ENCODE measurements around the gene CNST. TPM values are rescaled to one million over a fixed set of nuclear protein-coding genes. Genes with fewer than 3 reads are reported as not detected.
A peak's percentile ranks its signal among the peaks of the same experiment; 100 is the strongest.

The CNST gene
- total RNA-seq, 1 donor from 2014 or later = 31.4 TPM

DNA sequence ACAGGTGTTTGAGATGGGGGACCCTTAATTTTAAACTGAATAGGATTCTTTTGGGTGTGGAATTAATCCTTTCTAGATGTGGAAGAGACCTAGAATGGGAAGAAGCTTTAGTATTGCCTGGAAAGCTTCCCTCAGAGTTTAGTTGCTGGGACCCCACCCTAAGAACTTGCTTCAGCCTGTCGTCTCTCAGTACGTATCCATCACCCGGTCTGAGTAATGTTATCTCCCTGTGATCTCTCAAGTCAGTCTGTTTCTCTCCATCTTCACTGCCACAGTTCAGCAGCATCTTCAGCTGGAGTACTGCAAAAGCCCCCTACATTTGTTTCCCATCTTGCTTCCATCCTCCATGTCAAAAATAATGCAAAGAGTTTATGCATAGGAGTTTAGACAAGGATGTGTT, 28.9 kb downstream of the CNST start:
- intact Hi-C loops (cut with DNase I) = no loop called here
- ATAC-seq (no peak), DNase-seq (no peak)
- no peak overlapping the region for H3K27ac ChIP-seq
- no peak overlapping the region for H3K4me3 ChIP-seq
- peaks cover 11% of the 10 kb centered on the region for H3K36me3 ChIP-seq
- H3K9me3 ChIP-seq = no peaks in the 10 kb centered on the region
- H3K27me3 ChIP-seq (ENCODE audit: low read depth) = no peaks in the 10 kb centered on the region
- TF ChIP-seq, protein P1, sequence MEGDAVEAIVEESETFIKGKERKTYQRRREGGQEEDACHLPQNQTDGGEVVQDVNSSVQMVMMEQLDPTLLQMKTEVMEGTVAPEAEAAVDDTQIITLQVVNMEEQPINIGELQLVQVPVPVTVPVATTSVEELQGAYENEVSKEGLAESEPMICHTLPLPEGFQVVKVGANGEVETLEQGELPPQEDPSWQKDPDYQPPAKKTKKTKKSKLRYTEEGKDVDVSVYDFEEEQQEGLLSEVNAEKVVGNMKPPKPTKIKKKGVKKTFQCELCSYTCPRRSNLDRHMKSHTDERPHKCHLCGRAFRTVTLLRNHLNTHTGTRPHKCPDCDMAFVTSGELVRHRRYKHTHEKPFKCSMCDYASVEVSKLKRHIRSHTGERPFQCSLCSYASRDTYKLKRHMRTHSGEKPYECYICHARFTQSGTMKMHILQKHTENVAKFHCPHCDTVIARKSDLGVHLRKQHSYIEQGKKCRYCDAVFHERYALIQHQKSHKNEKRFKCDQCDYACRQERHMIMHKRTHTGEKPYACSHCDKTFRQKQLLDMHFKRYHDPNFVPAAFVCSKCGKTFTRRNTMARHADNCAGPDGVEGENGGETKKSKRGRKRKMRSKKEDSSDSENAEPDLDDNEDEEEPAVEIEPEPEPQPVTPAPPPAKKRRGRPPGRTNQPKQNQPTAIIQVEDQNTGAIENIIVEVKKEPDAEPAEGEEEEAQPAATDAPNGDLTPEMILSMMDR (IDR thresholded peaks at IDR 0.05) = no peak
- peaks cover 9% of the 10 kb centered on the region for H3K4me1 ChIP-seq

DNA sequence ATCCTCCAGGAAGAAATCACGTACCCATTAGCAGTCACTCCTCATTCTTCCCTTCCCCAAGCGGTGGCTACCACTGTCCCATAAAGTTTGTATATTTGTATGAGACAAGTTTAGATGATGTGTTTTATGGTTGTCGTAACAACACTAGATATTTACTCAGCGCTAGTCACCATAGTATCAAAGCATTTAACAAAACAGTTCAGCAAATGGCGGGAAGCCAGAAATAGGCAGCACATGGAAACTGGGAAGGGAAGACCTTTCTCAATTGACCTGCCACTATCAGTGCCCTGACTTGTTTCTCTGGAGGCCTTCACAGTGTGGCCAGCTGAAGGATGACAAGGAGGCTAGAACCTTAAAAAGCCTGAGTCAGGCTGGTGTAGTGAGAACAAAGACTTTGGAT, 31.1 kb downstream of the CNST start:
- peak; percentile 73 to 85 for ATAC-seq
- Histone ChIP-seq H3K36me3 (peaks cover 6% of the 10 kb centered on the region), H3K9me3 (no peaks in the 10 kb centered on the region), H3K27me3 (ENCODE audit: low read depth) (no peaks in the 10 kb centered on the region), H3K4me3 (no peak overlapping the region), H3K4me1 (peaks cover 9% of the 10 kb centered on the region), H3K27ac (no peak overlapping the region)
- intact Hi-C loops (cut with DNase I) = no loop called here
- no peak for DNase-seq
- TF ChIP-seq, protein P1 (IDR thresholded peaks at IDR 0.05) = no peak

DNA sequence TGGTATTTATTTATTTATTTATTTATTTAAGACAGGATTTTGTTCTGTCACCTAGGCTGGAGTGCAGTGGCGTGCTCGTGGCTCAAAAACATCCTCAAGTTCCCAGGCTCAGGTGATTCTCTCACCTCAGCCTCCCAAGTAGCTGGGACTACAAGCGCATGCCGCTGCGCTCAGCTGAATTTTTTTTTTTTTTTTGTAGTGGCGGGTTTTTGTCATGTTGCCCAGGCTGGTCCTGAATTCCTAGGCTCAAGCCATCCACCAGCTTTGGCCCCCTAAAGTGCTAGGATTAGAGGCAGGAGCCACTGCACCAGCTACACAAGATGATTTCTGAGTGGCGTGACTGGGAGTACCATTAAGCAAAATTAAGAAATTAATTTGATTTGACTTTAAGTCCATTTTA, 31.7 kb downstream of the CNST start:
- intact Hi-C loops (cut with DNase I) = no loop called here
- no peak overlapping the region for H3K27ac ChIP-seq

DNA sequence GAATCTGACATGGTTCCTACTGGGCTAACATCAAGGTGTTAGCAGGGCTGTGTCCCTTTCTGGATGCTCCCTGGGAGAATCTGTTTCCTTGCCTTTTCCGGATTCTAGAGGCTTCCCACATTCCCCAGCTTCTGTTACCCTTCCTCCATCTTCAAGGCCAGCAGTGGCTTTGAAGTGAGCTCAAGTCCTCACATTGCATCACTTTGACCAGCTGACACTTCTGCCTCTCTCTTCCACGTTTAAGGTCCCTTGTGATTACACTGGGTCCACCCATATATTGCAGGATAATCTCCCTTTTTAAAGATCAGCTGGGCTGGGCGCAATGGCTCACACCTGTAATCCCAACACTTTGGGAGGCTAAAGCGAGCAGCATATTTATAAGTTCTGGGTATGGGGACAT, 33.1 kb downstream of the CNST start:
- H3K4me3 ChIP-seq = no peak overlapping the region
- H3K36me3 ChIP-seq = no peaks in the 10 kb centered on the region
- H3K27ac ChIP-seq = no peak overlapping the region
- no peaks in the 10 kb centered on the region for H3K27me3 ChIP-seq (ENCODE audit: low read depth)
- no peak for DNase-seq
- peaks cover 9% of the 10 kb centered on the region for H3K4me1 ChIP-seq
- TF ChIP-seq, protein P1 (IDR thresholded peaks at IDR 0.05) = no peak
- intact Hi-C loops (cut with DNase I) = no loop called here
- no peaks in the 10 kb centered on the region for H3K9me3 ChIP-seq
- no peak for ATAC-seq

More for the DNA sequence above, 31.7 kb downstream of the CNST start:
- H3K4me3 ChIP-seq = no peak overlapping the region
- TF ChIP-seq, protein P1 (IDR thresholded peaks at IDR 0.05) = no peak
- peaks cover 6% of the 10 kb centered on the region for H3K36me3 ChIP-seq
- peaks cover 9% of the 10 kb centered on the region for H3K4me1 ChIP-seq
- no peaks in the 10 kb centered on the region for H3K27me3 ChIP-seq (ENCODE audit: low read depth)
- no peak for ATAC-seq
- no peaks in the 10 kb centered on the region for H3K9me3 ChIP-seq
- DNase-seq = no peak

DNA sequence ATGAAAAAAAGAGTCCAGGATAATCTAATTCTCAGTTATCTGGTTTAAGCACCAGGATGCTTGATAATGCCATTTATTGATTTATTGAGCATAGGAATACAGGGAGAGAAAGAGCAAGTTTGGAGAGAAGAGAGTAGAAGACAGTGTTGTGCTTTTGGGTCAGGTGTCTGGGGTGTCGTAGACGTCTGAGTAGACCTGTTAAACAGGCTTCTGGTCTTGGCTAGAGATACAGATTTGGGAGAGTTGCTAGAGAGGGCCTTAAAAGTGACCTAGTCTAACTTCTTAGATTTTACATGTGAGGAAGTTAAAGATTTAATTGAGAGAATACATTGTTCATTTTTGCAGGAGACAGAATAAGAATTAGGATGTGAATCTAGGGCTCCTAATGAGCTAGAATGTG, 34.3 kb downstream of the CNST start:
- ATAC-seq = no peak
- DNase-seq = no peak
- H3K4me1 ChIP-seq = peaks cover 9% of the 10 kb centered on the region

More for the DNA sequence above, 34.3 kb downstream of the CNST start:
- intact Hi-C loops (cut with DNase I) = no loop called here
- no peak overlapping the region for H3K4me3 ChIP-seq
- H3K9me3 ChIP-seq = no peaks in the 10 kb centered on the region
- no peak overlapping the region for H3K27ac ChIP-seq
- H3K36me3 ChIP-seq = no peaks in the 10 kb centered on the region
- no peaks in the 10 kb centered on the region for H3K27me3 ChIP-seq (ENCODE audit: low read depth)
- TF ChIP-seq, protein P1 (IDR thresholded peaks at IDR 0.05) = no peak

Measured in lower lobe of right lung (tissue), 2 donors.